Keratinocyte (primary cell): ENCODE data around the gene CHPF. TPM values are rescaled to one million over a fixed set of nuclear protein-coding genes. Genes with fewer than 3 reads are reported as not detected.

Experiments
- DNase-seq: peaks from one replicate; pipeline ENCODE4 v3.0.0-alpha.2; 2011; ENCODE audit warnings: low read depth, missing footprints, low spot score
- FAIRE-seq: peaks from 2 replicates; lab custom pipeline; 2011; peaks lifted over from hg19 to GRCh38; lab: Jason Lieb, UNC
- H2AFZ ChIP-seq: 2 replicates; pipeline ENCODE4 v1.6.0; 2012; ENCODE audit warnings: low read length, control low read depth, inconsistent platforms; ENCODE audit not compliant: control insufficient read depth
- H3K27ac ChIP-seq: 2 replicates; pipeline ENCODE4 v1.5.1; 2011; ENCODE audit warnings: low read length; ENCODE audit not compliant: control insufficient read depth, insufficient read depth
- H3K27me3 ChIP-seq: 3 replicates; pipeline ENCODE4 v1.6.0; 2011; ENCODE audit warnings: low read length; ENCODE audit not compliant: control insufficient read depth, insufficient read depth; ENCODE audit errors: extremely low read depth
- H3K36me3 ChIP-seq, 2 experiments: 2 replicates in 1 of 2; 3 replicates in 1 of 2; pipeline ENCODE4 v1.5.1; 2011; ENCODE audit warnings: low read length in 2 of 2, mild to moderate bottlenecking in 1 of 2; ENCODE audit not compliant: control insufficient read depth in 2 of 2, insufficient read depth in 2 of 2; ENCODE audit errors: extremely low read depth in 1 of 2
- H3K4me1 ChIP-seq: 3 replicates; pipeline ENCODE4 v1.5.1; 2011; ENCODE audit warnings: low read length; ENCODE audit not compliant: control insufficient read depth, insufficient read depth; ENCODE audit errors: extremely low read depth
- H3K4me2 ChIP-seq: 3 replicates; pipeline ENCODE4 v1.6.0; 2011; ENCODE audit warnings: low read depth, low read length; ENCODE audit not compliant: control insufficient read depth, insufficient read depth; ENCODE audit errors: extremely low read depth
- H3K4me3 ChIP-seq, 3 experiments: fragments of 200-600 bp in 1 of 3; sonication (generic) in 1 of 3; 2 replicates in 2 of 3; 3 replicates in 1 of 3; pipeline ENCODE4 v1.5.1; 2011 to 2016; ENCODE audit warnings: low read length in 3 of 3, mild to moderate bottlenecking in 3 of 3, control low read depth in 2 of 3, inconsistent platforms in 1 of 3, low read depth in 1 of 3, mixed read lengths in 1 of 3, mixed run types in 1 of 3, moderate library complexity in 1 of 3; ENCODE audit not compliant: control insufficient read depth in 2 of 3, insufficient read depth in 2 of 3; ENCODE audit errors: extremely low read depth in 1 of 3
- H3K79me2 ChIP-seq: 2 replicates; pipeline ENCODE4 v1.6.0; 2012; ENCODE audit warnings: low read length; ENCODE audit not compliant: control insufficient read depth, insufficient read depth
- H3K9ac ChIP-seq: 3 replicates; pipeline ENCODE4 v1.6.0; 2011; ENCODE audit warnings: low read length; ENCODE audit not compliant: control insufficient read depth, insufficient read depth; ENCODE audit errors: extremely low read depth
- H3K9me1 ChIP-seq: 3 replicates; pipeline ENCODE4 v1.6.0; 2011; ENCODE audit warnings: low read length; ENCODE audit not compliant: control insufficient read depth, insufficient read depth; ENCODE audit errors: extremely low read depth
- H3K9me3 ChIP-seq: 2 replicates; pipeline ENCODE4 v1.5.1; 2012; ENCODE audit warnings: low read depth, low read length; ENCODE audit not compliant: control insufficient read depth
- H4K20me1 ChIP-seq: 3 replicates; pipeline ENCODE4 v1.6.0; 2011; ENCODE audit warnings: low read length; ENCODE audit not compliant: control insufficient read depth, insufficient read depth; ENCODE audit errors: extremely low read depth
- EZH2 ChIP-seq: IDR thresholded peaks from one replicate; pipeline ENCODE4 v1.6.1; 2012; ENCODE audit warnings: inconsistent platforms, mild to moderate bottlenecking, low read length, moderate library complexity
- dilution Hi-C: fragments of 300-500 bp; cut with MboI; formaldehyde crosslinking; loops from one replicate; pipeline ENCODE4 v1.7.0; 2020; ENCODE audit warnings: low sequenced_read_pairs; ENCODE audit not compliant: extremely low pct_ligation_motif_present
- polyA plus RNA-seq, 5 experiments: library from polyadenylated mRNA; depleted of rRNA in 3 of 5; stranded (reverse) in 3 of 5; stranded (forward) in 1 of 5; unstranded in 1 of 5; fragments of >200 nt; gene quantifications; 1 replicate in 1 of 5; 2 replicates in 3 of 5; 3 replicates in 1 of 5; pipeline versions ENCODE4 v1.2.1 to v1.2.3, GENCODE V29; 2011 to 2012; ENCODE audit warnings: missing spikeins in 2 of 5, low read depth in 1 of 5, low replicate concordance in 1 of 5
- TF ChIP-seq, protein P1 (sequence below), 3 experiments: IDR thresholded peaks in 1 of 3; conservative IDR thresholded peaks in 1 of 3; optimal IDR thresholded peaks in 1 of 3; 2 replicates in 2 of 3; 3 replicates in 1 of 3; pipeline versions ENCODE3 to v1.5.1; 2011; ENCODE audit warnings: low read length in 3 of 3, mild to moderate bottlenecking in 3 of 3, moderate library complexity in 2 of 3, control low read depth in 1 of 3, inconsistent platforms in 1 of 3; ENCODE audit not compliant: insufficient read depth in 2 of 3; ENCODE audit errors: extremely low read depth in 1 of 3

CHPF gene
- polyA plus RNA-seq, 1 donor (not counting 4 experiments of a cell fraction or from before 2014, with no cell fraction given): 24.4 TPM

GRCh38 chr2:219507581-219508443 lies 35.8 kb downstream of the CHPF start:
- Histone ChIP-seq H3K27ac (no peak overlapping the region), H3K4me3 (no peak overlapping the region), H3K9ac (no peak overlapping the region), H2AFZ (no peak overlapping the region), H4K20me1 (peaks cover 4% of the 10 kb centered on the region), H3K4me1 (no peaks in the 10 kb centered on the region), H3K9me1 (no peaks in the 10 kb centered on the region), H3K9me3 (no peaks in the 10 kb centered on the region), H3K4me2 (no peak overlapping the region), H3K79me2 (no peaks in the 10 kb centered on the region), H3K36me3 (peaks cover 9 to 12% of the 10 kb centered on the region in 2 experiments), H3K27me3 (peaks cover 33% of the 10 kb centered on the region)
- FAIRE-seq (no peak), DNase-seq (no peak)
- dilution Hi-C loops: no loop called here
- TF ChIP-seq EZH2: no peak
- TF ChIP-seq, protein P1, sequence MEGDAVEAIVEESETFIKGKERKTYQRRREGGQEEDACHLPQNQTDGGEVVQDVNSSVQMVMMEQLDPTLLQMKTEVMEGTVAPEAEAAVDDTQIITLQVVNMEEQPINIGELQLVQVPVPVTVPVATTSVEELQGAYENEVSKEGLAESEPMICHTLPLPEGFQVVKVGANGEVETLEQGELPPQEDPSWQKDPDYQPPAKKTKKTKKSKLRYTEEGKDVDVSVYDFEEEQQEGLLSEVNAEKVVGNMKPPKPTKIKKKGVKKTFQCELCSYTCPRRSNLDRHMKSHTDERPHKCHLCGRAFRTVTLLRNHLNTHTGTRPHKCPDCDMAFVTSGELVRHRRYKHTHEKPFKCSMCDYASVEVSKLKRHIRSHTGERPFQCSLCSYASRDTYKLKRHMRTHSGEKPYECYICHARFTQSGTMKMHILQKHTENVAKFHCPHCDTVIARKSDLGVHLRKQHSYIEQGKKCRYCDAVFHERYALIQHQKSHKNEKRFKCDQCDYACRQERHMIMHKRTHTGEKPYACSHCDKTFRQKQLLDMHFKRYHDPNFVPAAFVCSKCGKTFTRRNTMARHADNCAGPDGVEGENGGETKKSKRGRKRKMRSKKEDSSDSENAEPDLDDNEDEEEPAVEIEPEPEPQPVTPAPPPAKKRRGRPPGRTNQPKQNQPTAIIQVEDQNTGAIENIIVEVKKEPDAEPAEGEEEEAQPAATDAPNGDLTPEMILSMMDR (optimal IDR thresholded peaks at IDR 0.05 in 1 of 3, IDR thresholded peaks at IDR 0.05 in 1 of 3, conservative IDR thresholded peaks at IDR 0.05 in 1 of 3; ENCODE audit: extremely low read depth in 1 of 3, insufficient read depth in 2 of 3, low read length in 3 of 3): no peak

DNA sequence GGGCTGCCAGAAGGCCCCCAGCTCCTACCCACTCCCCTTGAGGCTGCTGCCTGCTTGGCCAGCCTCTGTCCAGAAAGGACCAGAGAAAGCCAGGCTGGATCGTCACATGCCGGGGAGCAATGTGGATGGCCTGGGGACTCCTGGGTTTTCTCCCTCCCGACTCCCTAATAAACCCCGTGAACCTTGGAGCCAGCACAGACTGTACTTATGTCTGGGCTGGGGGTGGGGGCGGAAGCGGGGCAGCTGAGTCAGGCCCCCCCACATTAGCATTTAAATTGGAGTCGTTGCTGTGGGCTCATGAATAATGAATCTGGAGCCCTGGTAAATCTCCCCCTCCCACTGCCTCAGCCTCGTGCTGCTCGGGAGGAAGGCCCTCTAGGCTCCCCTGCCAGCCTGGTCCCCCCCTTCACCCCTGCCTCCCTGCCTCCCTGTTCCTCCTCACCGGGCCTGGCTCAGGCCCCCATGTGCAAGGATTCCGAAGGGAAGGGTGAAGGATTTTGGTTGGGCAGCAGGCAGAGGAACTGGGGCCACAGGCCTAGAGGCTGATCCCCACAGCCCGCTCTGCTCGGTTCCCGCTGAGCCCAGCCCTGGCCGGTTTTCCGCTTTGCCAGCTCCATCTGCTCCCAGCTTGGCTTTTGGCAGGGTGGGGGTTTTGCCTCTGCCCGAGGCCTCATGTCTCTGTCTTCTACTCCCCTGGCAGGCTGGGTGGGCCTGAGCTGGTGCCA lies 36.6 kb downstream of the CHPF start:
- no peaks in the 10 kb centered on the region for H3K4me1 ChIP-seq
- H3K9me1 ChIP-seq: no peaks in the 10 kb centered on the region
- no peak overlapping the region for H3K9ac ChIP-seq
- dilution Hi-C loops: no loop called here
- no peaks in the 10 kb centered on the region for H3K79me2 ChIP-seq
- TF ChIP-seq EZH2: no peak
- TF ChIP-seq, protein P1 (optimal IDR thresholded peaks at IDR 0.05 in 1 of 3, IDR thresholded peaks at IDR 0.05 in 1 of 3, conservative IDR thresholded peaks at IDR 0.05 in 1 of 3; ENCODE audit: extremely low read depth in 1 of 3, insufficient read depth in 2 of 3, low read length in 3 of 3): no peak
- no peak overlapping the region for H2AFZ ChIP-seq
- H3K36me3 ChIP-seq: peaks cover 9 to 12% of the 10 kb centered on the region in 2 experiments
- H3K4me2 ChIP-seq: no peak overlapping the region
- peaks cover 25% of the 10 kb centered on the region for H3K27me3 ChIP-seq
- H3K27ac ChIP-seq: no peak overlapping the region
- H3K4me3 ChIP-seq: no peak overlapping the region
- no peak for DNase-seq
- no peaks in the 10 kb centered on the region for H3K9me3 ChIP-seq
- FAIRE-seq: no peak
- H4K20me1 ChIP-seq: peaks cover 4% of the 10 kb centered on the region
